Endothelial cell of umbilical vein (primary cell): Measurements from ENCODE around the gene PRKG1. TPM values are rescaled to one million over a fixed set of nuclear protein-coding genes. Genes with fewer than 3 reads are reported as not detected.
"Not testable (repeated sequence)": the region's sequence is repeated elsewhere in the genome, so short reads cannot be mapped to it uniquely, and the experiment has no call there.

Source experiments
- BruUV-seq: library from RNA; stranded (reverse); fragments of 400-500 nt; replicated peaks from 2 replicates; lab custom pipeline; 2021; lab: Mats Ljungman, UMichigan
- CTCF ChIA-PET: fragments of 300-600, 350-600 bp; sonication (Branson Sonifier 250); formaldehyde crosslinking; loops from one replicate; lab custom pipeline; 2021; ENCODE audit warnings: antibody characterized with exemption, inconsistent platforms; lab: Charles Lee
- POLR2A ChIA-PET: fragments of 300-600, 350-600 bp; sonication (Branson Sonifier 250); formaldehyde crosslinking; loops from one replicate; lab custom pipeline; 2021; ENCODE audit warnings: antibody characterized with exemption, inconsistent platforms; lab: Charles Lee
- DNase-seq: peaks from one replicate; pipeline ENCODE4 v3.0.0-alpha.2; 2011; ENCODE audit warnings: low read depth, low spot score
- FAIRE-seq: peaks from 2 replicates; lab custom pipeline; 2011; peaks lifted over from hg19 to GRCh38; lab: Jason Lieb, UNC
- H2AFZ ChIP-seq: 2 replicates; pipeline ENCODE4 v1.6.0; 2012; ENCODE audit warnings: low read depth, low read length, control low read depth, inconsistent platforms
- H3K27ac ChIP-seq: 2 replicates; pipeline ENCODE4 v1.5.1; 2011; ENCODE audit warnings: low read depth, mild to moderate bottlenecking, control low read depth, low read length, moderate library complexity; ENCODE audit not compliant: insufficient read depth
- H3K27me3 ChIP-seq, 2 experiments: 2 replicates each; pipeline versions ENCODE4 v1.6.0 to v1.6.1; 2011; ENCODE audit warnings: low read length in 2 of 2, mixed read lengths in 1 of 2; ENCODE audit not compliant: control insufficient read depth in 2 of 2, insufficient read depth in 2 of 2
- H3K36me3 ChIP-seq, 2 experiments: 2 replicates in 1 of 2; 3 replicates in 1 of 2; pipeline ENCODE4 v1.5.1; 2011; ENCODE audit warnings: low read length in 2 of 2, mild to moderate bottlenecking in 1 of 2, moderate library complexity in 1 of 2; ENCODE audit not compliant: control insufficient read depth in 2 of 2, insufficient read depth in 2 of 2; ENCODE audit errors: extremely low read depth in 1 of 2
- H3K4me1 ChIP-seq: 3 replicates; pipeline ENCODE4 v1.5.1; 2011; ENCODE audit warnings: mild to moderate bottlenecking, low read length; ENCODE audit not compliant: control insufficient read depth, insufficient read depth; ENCODE audit errors: extremely low read depth
- H3K4me2 ChIP-seq: 2 replicates; pipeline ENCODE4 v1.6.1; 2011; ENCODE audit warnings: low read length, control low read depth, mixed read lengths; ENCODE audit not compliant: insufficient read depth
- H3K4me3 ChIP-seq, 3 experiments: fragments of 200-600 bp in 1 of 3; sonication (generic), shearing (Covaris generic) in 1 of 3; replicated peaks in 1 of 3; 2 replicates each; pipeline ENCODE4 v1.5.1; 2011 to 2016; ENCODE audit warnings: control low read depth in 3 of 3, low read length in 3 of 3, mild to moderate bottlenecking in 2 of 3, inconsistent platforms in 1 of 3, low read depth in 1 of 3, moderate library complexity in 1 of 3; ENCODE audit not compliant: insufficient read depth in 1 of 3
- H3K79me2 ChIP-seq: 2 replicates; pipeline ENCODE4 v1.6.0; 2012; ENCODE audit warnings: low read length, inconsistent platforms; ENCODE audit not compliant: control insufficient read depth, insufficient read depth
- H3K9ac ChIP-seq: replicated peaks from 2 replicates; pipeline ENCODE3; 2011; ENCODE audit warnings: low read length, control low read depth; ENCODE audit not compliant: insufficient read depth; ENCODE audit errors: extremely low read depth
- H3K9me1 ChIP-seq: replicated peaks from 3 replicates; pipeline ENCODE4 v1.6.0; 2011; ENCODE audit warnings: mild to moderate bottlenecking, low read length; ENCODE audit not compliant: control insufficient read depth, insufficient read depth; ENCODE audit errors: extremely low read depth
- H3K9me3 ChIP-seq: replicated peaks from 2 replicates; pipeline ENCODE4 v1.5.1; 2012; ENCODE audit warnings: low read length, inconsistent platforms; ENCODE audit not compliant: control insufficient read depth, insufficient read depth
- H4K20me1 ChIP-seq: replicated peaks from 2 replicates; pipeline ENCODE3; 2011; ENCODE audit warnings: mild to moderate bottlenecking, low read length; ENCODE audit not compliant: control insufficient read depth, insufficient read depth; ENCODE audit errors: extremely low read depth
- EZH2 ChIP-seq: IDR thresholded peaks from 2 replicates; pipeline ENCODE4 v1.6.1; 2012; ENCODE audit warnings: borderline replicate concordance, low read depth, mild to moderate bottlenecking, moderate library complexity, low read length, inconsistent platforms; ENCODE audit not compliant: severe bottlenecking
- FOS ChIP-seq: IDR thresholded peaks from 2 replicates; pipeline ENCODE4 v1.6.1; 2011; ENCODE audit warnings: mild to moderate bottlenecking, low read length, moderate library complexity, borderline replicate concordance; ENCODE audit not compliant: insufficient read depth
- GATA2 ChIP-seq: IDR thresholded peaks from 2 replicates; pipeline ENCODE4 v1.7.0; 2011; ENCODE audit warnings: low read depth, mild to moderate bottlenecking, moderate library complexity, mixed read lengths, low read length; ENCODE audit not compliant: insufficient read length, insufficient read depth
- JUN ChIP-seq: IDR thresholded peaks from 2 replicates; pipeline ENCODE4 v1.6.1; 2011; ENCODE audit warnings: borderline replicate concordance, low read depth; ENCODE audit not compliant: insufficient read length, insufficient read depth
- MAX ChIP-seq: IDR thresholded peaks from 2 replicates; pipeline ENCODE4 v1.6.1; 2011; ENCODE audit not compliant: insufficient read depth, insufficient read length
- MYC ChIP-seq: IDR thresholded peaks from one replicate; pipeline ENCODE4 v1.6.1; 2011; ENCODE audit warnings: mild to moderate bottlenecking, low read depth, low read length
- POLR2A ChIP-seq: IDR thresholded peaks from 2 replicates; pipeline ENCODE4 v1.6.1; 2012; ENCODE audit warnings: low read depth, mild to moderate bottlenecking, control low read depth, low read length
- POLR2AphosphoS5 ChIP-seq: IDR thresholded peaks from 2 replicates; pipeline ENCODE4 v1.6.1; 2012; ENCODE audit warnings: low read depth, mild to moderate bottlenecking, control low read depth, low read length, moderate library complexity; ENCODE audit not compliant: insufficient read depth
- dilution Hi-C: fragments of 300-500 bp; cut with MboI; formaldehyde crosslinking; loops from one replicate; pipeline ENCODE4 v1.15.0; 2019; ENCODE audit warnings: low sequenced_read_pairs; ENCODE audit not compliant: extremely low pct_ligation_motif_present
- intact Hi-C: fragments of 100-400 bp; cut with micrococcal nuclease; formaldehyde crosslinking; loops from one replicate; pipeline ENCODE4 v1.10.0; 2022
- polyA plus RNA-seq, 4 experiments: library from polyadenylated mRNA; depleted of rRNA in 3 of 4; stranded (reverse) in 3 of 4; unstranded in 1 of 4; fragments of >200 nt; gene quantifications; 2 replicates each; pipeline versions ENCODE4 v1.2.1 to v1.2.3, GENCODE V29; 2011 to 2012; ENCODE audit warnings: missing spikeins in 1 of 4
- total RNA-seq: library from RNA; stranded (reverse); gene quantifications from 2 replicates; pipeline ENCODE4 v1.2.3, GENCODE V29; 2021
- TF ChIP-seq, protein P1 (sequence below), 2 donors: IDR thresholded peaks; 1 replicate in 1 of 2; 2 replicates in 1 of 2; pipeline ENCODE4 v1.5.1; 2011; ENCODE audit warnings: low read length in 2 of 2, mild to moderate bottlenecking in 2 of 2, moderate library complexity in 2 of 2, control low read depth in 1 of 2, inconsistent platforms in 1 of 2, low read depth in 1 of 2; ENCODE audit not compliant: insufficient read depth in 1 of 2; ENCODE audit errors: extremely low read depth in 1 of 2

Gene PRKG1
- total and polyA plus RNA-seq, 2 donors (not counting 3 experiments of a cell fraction or from before 2014, with no cell fraction given): 0.01 to 0.18 TPM

DNA sequence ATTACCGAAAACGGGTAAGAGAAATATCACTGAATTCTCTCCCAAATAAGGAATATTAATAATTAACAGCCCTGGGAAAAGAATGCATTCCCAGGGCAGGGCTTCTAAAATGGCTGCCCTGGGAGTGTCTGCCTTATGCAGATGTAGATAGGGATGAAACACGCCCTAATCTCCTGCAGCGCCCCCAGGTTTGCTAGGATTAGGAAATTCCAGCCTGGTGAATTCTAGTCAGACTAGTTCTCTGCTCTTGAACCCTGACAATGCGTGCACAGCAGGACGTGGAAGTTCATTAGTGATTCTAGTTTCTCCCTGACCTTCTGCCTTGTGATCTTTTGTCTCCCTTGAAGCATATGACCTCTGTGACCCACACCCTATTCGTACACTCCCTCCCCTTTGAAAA, 1130.6 kb downstream of the PRKG1 start:
- H3K9me1 ChIP-seq, POLR2A ChIA-PET, BruUV-seq, H3K27ac ChIP-seq, H4K20me1 ChIP-seq, CTCF ChIA-PET, FAIRE-seq, DNase-seq, H3K4me3 ChIP-seq, dilution Hi-C loops, H2AFZ ChIP-seq, H3K36me3 ChIP-seq, H3K79me2 ChIP-seq, H3K9ac ChIP-seq, intact Hi-C loops, H3K27me3 ChIP-seq, H3K4me2 ChIP-seq, H3K4me1 ChIP-seq, H3K9me3 ChIP-seq: not testable (repeated sequence)

- intact Hi-C loops: no loop called here
- no peak overlapping the region for H3K27ac ChIP-seq
- DNase-seq (no peak), FAIRE-seq (no peak)
- no peak overlapping the region for H3K4me3 ChIP-seq
- dilution Hi-C loops: no loop called here
- H3K36me3 ChIP-seq: no peaks in the 10 kb centered on the region
- H3K9ac ChIP-seq: no peak overlapping the region
- no peaks in the 10 kb centered on the region for H3K9me3 ChIP-seq
- no TSS peak for BruUV-seq
- no peaks in the 10 kb centered on the region for H3K79me2 ChIP-seq
- no peaks in the 10 kb centered on the region for H3K27me3 ChIP-seq
- no peaks in the 10 kb centered on the region for H3K9me1 ChIP-seq
- CTCF ChIA-PET: interaction anchor here (1.1 kb wide), 1 partner anchor 9 kb away, joined by 3 read pairs; no protein-coding TSS in a partner anchor
- POLR2A ChIA-PET: no interaction called here
- H3K4me1 ChIP-seq: no peaks in the 10 kb centered on the region
- TF ChIP-seq, protein P1, sequence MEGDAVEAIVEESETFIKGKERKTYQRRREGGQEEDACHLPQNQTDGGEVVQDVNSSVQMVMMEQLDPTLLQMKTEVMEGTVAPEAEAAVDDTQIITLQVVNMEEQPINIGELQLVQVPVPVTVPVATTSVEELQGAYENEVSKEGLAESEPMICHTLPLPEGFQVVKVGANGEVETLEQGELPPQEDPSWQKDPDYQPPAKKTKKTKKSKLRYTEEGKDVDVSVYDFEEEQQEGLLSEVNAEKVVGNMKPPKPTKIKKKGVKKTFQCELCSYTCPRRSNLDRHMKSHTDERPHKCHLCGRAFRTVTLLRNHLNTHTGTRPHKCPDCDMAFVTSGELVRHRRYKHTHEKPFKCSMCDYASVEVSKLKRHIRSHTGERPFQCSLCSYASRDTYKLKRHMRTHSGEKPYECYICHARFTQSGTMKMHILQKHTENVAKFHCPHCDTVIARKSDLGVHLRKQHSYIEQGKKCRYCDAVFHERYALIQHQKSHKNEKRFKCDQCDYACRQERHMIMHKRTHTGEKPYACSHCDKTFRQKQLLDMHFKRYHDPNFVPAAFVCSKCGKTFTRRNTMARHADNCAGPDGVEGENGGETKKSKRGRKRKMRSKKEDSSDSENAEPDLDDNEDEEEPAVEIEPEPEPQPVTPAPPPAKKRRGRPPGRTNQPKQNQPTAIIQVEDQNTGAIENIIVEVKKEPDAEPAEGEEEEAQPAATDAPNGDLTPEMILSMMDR (IDR thresholded peaks at IDR 0.05; ENCODE audit: extremely low read depth in 1 of 2, insufficient read depth in 1 of 2, low read depth in 1 of 2, low read length in 2 of 2): no peak
- TF ChIP-seq JUN (no peak), MYC (no peak), POLR2AphosphoS5 (no peak), MAX (no peak), EZH2 (no peak), FOS (no peak), GATA2 (no peak), POLR2A (no peak)
- no peaks in the 10 kb centered on the region for H4K20me1 ChIP-seq
- no peak overlapping the region for H3K4me2 ChIP-seq
- no peak overlapping the region for H2AFZ ChIP-seq
Measured at GRCh38 chr10:52208365-52208764, 1134.1 kb downstream of the PRKG1 start.
